Stimulated activated naive CD8-positive, alpha-beta T cell treated with anti-CD3 and anti-CD28 coated beads, Interleukin-15, Interleukin-2, amounts not matched to agents 100 U/mL and 50 U/mL, for 24 hours (primary cell): Measurements from ENCODE around the gene FBXW4.

Experiments used
- ATAC-seq: fragments of 150-1000 bp; cut with Tn5 transposase; one replicate; pipeline ENCODE4 v1.10.0; 2021
- DNase-seq: peaks from one replicate; pipeline ENCODE4 v3.0.0; 2021

The FBXW4 gene

GRCh38 chr10:101695404-101695890, 477 bp upstream of the FBXW4 start:
- ATAC-seq, result no peak
- no peak for DNase-seq

GRCh38 chr10:101693978-101694673, 844 bp downstream of the FBXW4 start:
- peak; percentile 76 for DNase-seq
- peak; percentile 80 for ATAC-seq

GRCh38 chr10:101693651-101693977, 1.4 kb downstream of the FBXW4 start:
- no peak for DNase-seq
- ATAC-seq, result peak; percentile 8

- DNase-seq (no peak), ATAC-seq (no peak)
Measured at GRCh38 chr10:101691081-101691480, 3.9 kb downstream of the FBXW4 start.

GRCh38 chr10:101690461-101690860, 4.5 kb downstream of the FBXW4 start:
- no peak for DNase-seq
- no peak for ATAC-seq

- no peak for ATAC-seq
Measured at GRCh38 chr10:101687071-101687658, 7.8 kb downstream of the FBXW4 start.

GRCh38 chr10:101686133-101686925, 8.6 kb downstream of the FBXW4 start:
- ATAC-seq (no peak), DNase-seq (no peak)

More at GRCh38 chr10:101687071-101687658, 7.8 kb downstream of the FBXW4 start:
- no peak for DNase-seq

GRCh38 chr10:101684782-101685181, 10.2 kb downstream of the FBXW4 start:
- ATAC-seq, result no peak

GRCh38 chr10:101683276-101683675, 11.7 kb downstream of the FBXW4 start:
- DNase-seq (no peak), ATAC-seq (no peak)

More at GRCh38 chr10:101684782-101685181, 10.2 kb downstream of the FBXW4 start:
- no peak for DNase-seq

- DNase-seq (no peak), ATAC-seq (no peak)
Measured at GRCh38 chr10:101682172-101682825, 12.7 kb downstream of the FBXW4 start.

GRCh38 chr10:101676565-101676964, 18.4 kb downstream of the FBXW4 start:
- no peak for DNase-seq
- no peak for ATAC-seq

GRCh38 chr10:101675115-101675514, 19.9 kb downstream of the FBXW4 start:
- ATAC-seq (no peak), DNase-seq (no peak)

- ATAC-seq (no peak), DNase-seq (no peak)
Measured at GRCh38 chr10:101672536-101672935, 22.4 kb downstream of the FBXW4 start.

- no peak for ATAC-seq
- DNase-seq, result no peak
Measured at GRCh38 chr10:101671453-101671852, 23.5 kb downstream of the FBXW4 start.

GRCh38 chr10:101670635-101671034, 24.3 kb downstream of the FBXW4 start:
- ATAC-seq, result no peak
- DNase-seq, result no peak

GRCh38 chr10:101669181-101669580, 25.8 kb downstream of the FBXW4 start:
- ATAC-seq, result no peak

GRCh38 chr10:101668566-101668965, 26.4 kb downstream of the FBXW4 start:
- no peak for DNase-seq
- no peak for ATAC-seq

More at GRCh38 chr10:101669181-101669580, 25.8 kb downstream of the FBXW4 start:
- no peak for DNase-seq

- DNase-seq (no peak), ATAC-seq (no peak)
Measured at GRCh38 chr10:101666083-101666482, 28.9 kb downstream of the FBXW4 start.

GRCh38 chr10:101663097-101663496, 31.9 kb downstream of the FBXW4 start:
- ATAC-seq (no peak), DNase-seq (no peak)

GRCh38 chr10:101660256-101660655, 34.7 kb downstream of the FBXW4 start:
- no peak for DNase-seq
- ATAC-seq, result no peak

- ATAC-seq, result no peak
Measured at GRCh38 chr10:101658975-101659374, 36.0 kb downstream of the FBXW4 start.

GRCh38 chr10:101656890-101657289, 38.1 kb downstream of the FBXW4 start:
- DNase-seq (no peak), ATAC-seq (no peak)

More at GRCh38 chr10:101658975-101659374, 36.0 kb downstream of the FBXW4 start:
- DNase-seq, result no peak
